HEK293 (cell line): ENCODE results near the gene NPDC1.

Experiments
- CTCF ChIA-PET: fragments of 350-600 bp; formaldehyde crosslinking; extraction: SDS; loops from one replicate; lab custom pipeline; 2021; ENCODE audit warnings: antibody characterized with exemption; lab: Yijun Ruan, JAX
- POLR2A ChIA-PET: fragments of 300-600 bp; formaldehyde crosslinking; extraction: SDS; loops from one replicate; lab custom pipeline; 2020; ENCODE audit warnings: antibody characterized with exemption, inconsistent platforms; lab: Yijun Ruan, JAX
- H3K27ac ChIP-seq: fragments of 200-500 bp; sonication (Bioruptor generic); 2 replicates; pipeline ENCODE4 v1.5.1; 2014; ENCODE audit warnings: low read depth, low read length, control low read depth, inconsistent platforms; ENCODE audit errors: extremely low read depth
- H3K36me3 ChIP-seq, 2 experiments: fragments of 200-500 bp in 1 of 2; sonication (Bioruptor generic) in 1 of 2; 1 replicate in 1 of 2; 2 replicates in 1 of 2; pipeline ENCODE4 v1.5.1; 2014 to 2017; ENCODE audit warnings: inconsistent platforms in 2 of 2, low read length in 2 of 2; ENCODE audit not compliant: control insufficient read depth in 2 of 2, insufficient read depth in 1 of 2
- H3K4me1 ChIP-seq: fragments of 200-500 bp; sonication (Bioruptor generic); 2 replicates; pipeline ENCODE4 v1.5.1; 2014; ENCODE audit warnings: mild to moderate bottlenecking, low read length, inconsistent platforms; ENCODE audit not compliant: control insufficient read depth, insufficient read depth
- H3K4me3 ChIP-seq: 2 replicates; pipeline ENCODE4 v1.5.1; 2011; ENCODE audit warnings: low read depth, mild to moderate bottlenecking, control low read depth, low read length, moderate library complexity
- H3K9me3 ChIP-seq: fragments of 200-500 bp; sonication (Bioruptor generic); 2 replicates; pipeline ENCODE4 v1.5.1; 2014; ENCODE audit warnings: low read depth, low read length, inconsistent platforms; ENCODE audit not compliant: control insufficient read depth, insufficient read depth
- PRDM2 ChIP-seq: fragments of 450-650 bp; formaldehyde crosslinking; IDR thresholded peaks from 2 replicates; pipeline ENCODE4 v1.5.1; 2016; ENCODE audit warnings: missing biosample characterization, missing genetic modification characterization, borderline replicate concordance
- SCRT1 ChIP-seq: fragments of 450-650 bp; formaldehyde crosslinking; IDR thresholded peaks from 2 replicates; pipeline ENCODE4 v1.5.1; 2016; ENCODE audit warnings: missing biosample characterization, missing genetic modification characterization, borderline replicate concordance
- ZBTB44 ChIP-seq: fragments of 450-650 bp; IDR thresholded peaks from 2 replicates; pipeline ENCODE4 v1.5.1; 2018; ENCODE audit warnings: missing biosample characterization, mild to moderate bottlenecking, missing genetic modification characterization
- ZFP37 ChIP-seq: fragments of 450-650 bp; formaldehyde crosslinking; IDR thresholded peaks from 2 replicates; pipeline ENCODE4 v1.5.1; 2016; ENCODE audit warnings: missing biosample characterization, missing genetic modification characterization
- ZNF391 ChIP-seq: fragments of 450-650 bp; formaldehyde crosslinking; IDR thresholded peaks from 2 replicates; pipeline ENCODE4 v1.5.1; 2016; ENCODE audit warnings: low read depth, missing biosample characterization, missing genetic modification characterization, borderline replicate concordance
- TF ChIP-seq, protein P1 (sequence below): fragments of 450-650 bp; formaldehyde crosslinking; IDR thresholded peaks from 2 replicates; pipeline ENCODE4 v1.5.1; 2016; ENCODE audit warnings: missing biosample characterization, missing genetic modification characterization
- TF ChIP-seq, protein P2 (sequence below): fragments of 450-650 bp; formaldehyde crosslinking; IDR thresholded peaks from 2 replicates; pipeline ENCODE4 v1.5.1; 2016; ENCODE audit warnings: missing biosample characterization, missing genetic modification characterization
- TF ChIP-seq, protein P3 (sequence below): fragments of 450-650 bp; formaldehyde crosslinking; IDR thresholded peaks from 2 replicates; pipeline ENCODE4 v1.5.1; 2016; ENCODE audit warnings: missing biosample characterization, missing genetic modification characterization
- TF ChIP-seq, protein P4 (sequence below): fragments of 450-650 bp; formaldehyde crosslinking; IDR thresholded peaks from 2 replicates; pipeline ENCODE4 v1.5.1; 2016; ENCODE audit warnings: missing biosample characterization, missing genetic modification characterization

The NPDC1 gene

DNA sequence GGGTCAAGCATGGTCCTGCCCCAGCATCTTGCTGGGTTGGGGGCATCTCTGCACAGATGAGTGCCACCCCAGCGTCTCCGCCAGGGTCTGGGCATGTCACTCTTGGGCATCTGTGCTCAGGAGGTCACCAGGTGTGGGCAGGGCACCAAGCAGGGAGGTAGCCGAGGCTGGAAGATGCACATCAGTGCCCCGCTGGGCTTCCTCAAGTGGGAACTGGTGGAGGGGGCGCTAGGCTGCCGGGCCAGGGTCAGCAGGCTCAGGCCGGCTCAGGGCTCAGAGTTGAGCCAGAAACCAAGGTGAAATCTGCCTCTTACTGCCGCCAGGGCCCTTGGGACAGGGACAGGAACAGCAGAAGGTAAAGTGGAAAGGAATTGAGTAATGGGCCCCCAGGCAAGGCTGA lies 10.0 kb downstream of the NPDC1 start (continued):
- TF ChIP-seq, protein P1, sequence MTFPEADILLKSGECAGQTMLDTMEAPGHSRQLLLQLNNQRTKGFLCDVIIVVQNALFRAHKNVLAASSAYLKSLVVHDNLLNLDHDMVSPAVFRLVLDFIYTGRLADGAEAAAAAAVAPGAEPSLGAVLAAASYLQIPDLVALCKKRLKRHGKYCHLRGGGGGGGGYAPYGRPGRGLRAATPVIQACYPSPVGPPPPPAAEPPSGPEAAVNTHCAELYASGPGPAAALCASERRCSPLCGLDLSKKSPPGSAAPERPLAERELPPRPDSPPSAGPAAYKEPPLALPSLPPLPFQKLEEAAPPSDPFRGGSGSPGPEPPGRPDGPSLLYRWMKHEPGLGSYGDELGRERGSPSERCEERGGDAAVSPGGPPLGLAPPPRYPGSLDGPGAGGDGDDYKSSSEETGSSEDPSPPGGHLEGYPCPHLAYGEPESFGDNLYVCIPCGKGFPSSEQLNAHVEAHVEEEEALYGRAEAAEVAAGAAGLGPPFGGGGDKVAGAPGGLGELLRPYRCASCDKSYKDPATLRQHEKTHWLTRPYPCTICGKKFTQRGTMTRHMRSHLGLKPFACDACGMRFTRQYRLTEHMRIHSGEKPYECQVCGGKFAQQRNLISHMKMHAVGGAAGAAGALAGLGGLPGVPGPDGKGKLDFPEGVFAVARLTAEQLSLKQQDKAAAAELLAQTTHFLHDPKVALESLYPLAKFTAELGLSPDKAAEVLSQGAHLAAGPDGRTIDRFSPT (tag by site-specific recombination): peak; percentile 33; the same call in 1 of the 2 replicates

GRCh38 chr9:137035507-137035834 lies 10.5 kb downstream of the NPDC1 start:
- ChIA-PET POLR2A (interaction anchor here (0.7 to 2.0 kb wide), 19 partner anchors 9 to 308 kb away, joined by 3 to 16 read pairs (median 4); partner anchors contain the start of genes CLIC3, NPDC1, PAXX and RNF208), CTCF (interaction anchor here (0.6 to 5.3 kb wide), 58 partner anchors 8 to 517 kb away, joined by 3 to 119 read pairs (median 4); partner anchors contain the start of genes AJM1, C8G, CLIC3 and FBXW5)
- Histone ChIP-seq H3K36me3 (peaks cover 0 to 24% of the 10 kb centered on the region in 2 experiments; a peak in 1 of 3 replicates), H3K9me3 (no peaks in the 10 kb centered on the region), H3K4me3 (no peak overlapping the region), H3K27ac (no peak overlapping the region), H3K4me1 (no peaks in the 10 kb centered on the region)
- no peak for TF ChIP-seq ZBTB44 (tag by site-specific recombination)
- TF ChIP-seq, protein P2, sequence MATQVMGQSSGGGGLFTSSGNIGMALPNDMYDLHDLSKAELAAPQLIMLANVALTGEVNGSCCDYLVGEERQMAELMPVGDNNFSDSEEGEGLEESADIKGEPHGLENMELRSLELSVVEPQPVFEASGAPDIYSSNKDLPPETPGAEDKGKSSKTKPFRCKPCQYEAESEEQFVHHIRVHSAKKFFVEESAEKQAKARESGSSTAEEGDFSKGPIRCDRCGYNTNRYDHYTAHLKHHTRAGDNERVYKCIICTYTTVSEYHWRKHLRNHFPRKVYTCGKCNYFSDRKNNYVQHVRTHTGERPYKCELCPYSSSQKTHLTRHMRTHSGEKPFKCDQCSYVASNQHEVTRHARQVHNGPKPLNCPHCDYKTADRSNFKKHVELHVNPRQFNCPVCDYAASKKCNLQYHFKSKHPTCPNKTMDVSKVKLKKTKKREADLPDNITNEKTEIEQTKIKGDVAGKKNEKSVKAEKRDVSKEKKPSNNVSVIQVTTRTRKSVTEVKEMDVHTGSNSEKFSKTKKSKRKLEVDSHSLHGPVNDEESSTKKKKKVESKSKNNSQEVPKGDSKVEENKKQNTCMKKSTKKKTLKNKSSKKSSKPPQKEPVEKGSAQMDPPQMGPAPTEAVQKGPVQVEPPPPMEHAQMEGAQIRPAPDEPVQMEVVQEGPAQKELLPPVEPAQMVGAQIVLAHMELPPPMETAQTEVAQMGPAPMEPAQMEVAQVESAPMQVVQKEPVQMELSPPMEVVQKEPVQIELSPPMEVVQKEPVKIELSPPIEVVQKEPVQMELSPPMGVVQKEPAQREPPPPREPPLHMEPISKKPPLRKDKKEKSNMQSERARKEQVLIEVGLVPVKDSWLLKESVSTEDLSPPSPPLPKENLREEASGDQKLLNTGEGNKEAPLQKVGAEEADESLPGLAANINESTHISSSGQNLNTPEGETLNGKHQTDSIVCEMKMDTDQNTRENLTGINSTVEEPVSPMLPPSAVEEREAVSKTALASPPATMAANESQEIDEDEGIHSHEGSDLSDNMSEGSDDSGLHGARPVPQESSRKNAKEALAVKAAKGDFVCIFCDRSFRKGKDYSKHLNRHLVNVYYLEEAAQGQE (tag by site-specific recombination): no peak
- 0 out of 2 replicates have a peak, but pooled peaks have one; percentile 33 for TF ChIP-seq PRDM2
- TF ChIP-seq, protein P3, sequence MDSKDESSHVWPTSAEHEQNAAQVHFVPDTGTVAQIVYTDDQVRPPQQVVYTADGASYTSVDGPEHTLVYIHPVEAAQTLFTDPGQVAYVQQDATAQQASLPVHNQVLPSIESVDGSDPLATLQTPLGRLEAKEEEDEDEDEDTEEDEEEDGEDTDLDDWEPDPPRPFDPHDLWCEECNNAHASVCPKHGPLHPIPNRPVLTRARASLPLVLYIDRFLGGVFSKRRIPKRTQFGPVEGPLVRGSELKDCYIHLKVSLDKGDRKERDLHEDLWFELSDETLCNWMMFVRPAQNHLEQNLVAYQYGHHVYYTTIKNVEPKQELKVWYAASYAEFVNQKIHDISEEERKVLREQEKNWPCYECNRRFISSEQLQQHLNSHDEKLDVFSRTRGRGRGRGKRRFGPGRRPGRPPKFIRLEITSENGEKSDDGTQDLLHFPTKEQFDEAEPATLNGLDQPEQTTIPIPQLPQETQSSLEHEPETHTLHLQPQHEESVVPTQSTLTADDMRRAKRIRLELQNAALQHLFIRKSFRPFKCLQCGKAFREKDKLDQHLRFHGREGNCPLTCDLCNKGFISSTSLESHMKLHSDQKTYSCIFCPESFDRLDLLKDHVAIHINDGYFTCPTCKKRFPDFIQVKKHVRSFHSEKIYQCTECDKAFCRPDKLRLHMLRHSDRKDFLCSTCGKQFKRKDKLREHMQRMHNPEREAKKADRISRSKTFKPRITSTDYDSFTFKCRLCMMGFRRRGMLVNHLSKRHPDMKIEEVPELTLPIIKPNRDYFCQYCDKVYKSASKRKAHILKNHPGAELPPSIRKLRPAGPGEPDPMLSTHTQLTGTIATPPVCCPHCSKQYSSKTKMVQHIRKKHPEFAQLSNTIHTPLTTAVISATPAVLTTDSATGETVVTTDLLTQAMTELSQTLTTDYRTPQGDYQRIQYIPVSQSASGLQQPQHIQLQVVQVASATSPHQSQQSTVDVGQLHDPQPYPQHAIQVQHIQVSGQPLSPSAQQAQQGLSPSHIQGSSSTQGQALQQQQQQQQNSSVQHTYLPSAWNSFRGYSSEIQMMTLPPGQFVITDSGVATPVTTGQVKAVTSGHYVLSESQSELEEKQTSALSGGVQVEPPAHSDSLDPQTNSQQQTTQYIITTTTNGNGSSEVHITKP: peak; percentile 3; the same call in 1 of the 2 replicates
- TF ChIP-seq SCRT1: peak; percentile 98
- no peak for TF ChIP-seq ZFP37
- TF ChIP-seq, protein P4, sequence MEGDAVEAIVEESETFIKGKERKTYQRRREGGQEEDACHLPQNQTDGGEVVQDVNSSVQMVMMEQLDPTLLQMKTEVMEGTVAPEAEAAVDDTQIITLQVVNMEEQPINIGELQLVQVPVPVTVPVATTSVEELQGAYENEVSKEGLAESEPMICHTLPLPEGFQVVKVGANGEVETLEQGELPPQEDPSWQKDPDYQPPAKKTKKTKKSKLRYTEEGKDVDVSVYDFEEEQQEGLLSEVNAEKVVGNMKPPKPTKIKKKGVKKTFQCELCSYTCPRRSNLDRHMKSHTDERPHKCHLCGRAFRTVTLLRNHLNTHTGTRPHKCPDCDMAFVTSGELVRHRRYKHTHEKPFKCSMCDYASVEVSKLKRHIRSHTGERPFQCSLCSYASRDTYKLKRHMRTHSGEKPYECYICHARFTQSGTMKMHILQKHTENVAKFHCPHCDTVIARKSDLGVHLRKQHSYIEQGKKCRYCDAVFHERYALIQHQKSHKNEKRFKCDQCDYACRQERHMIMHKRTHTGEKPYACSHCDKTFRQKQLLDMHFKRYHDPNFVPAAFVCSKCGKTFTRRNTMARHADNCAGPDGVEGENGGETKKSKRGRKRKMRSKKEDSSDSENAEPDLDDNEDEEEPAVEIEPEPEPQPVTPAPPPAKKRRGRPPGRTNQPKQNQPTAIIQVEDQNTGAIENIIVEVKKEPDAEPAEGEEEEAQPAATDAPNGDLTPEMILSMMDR: peak; percentile 57; the same call in 1 of the 2 replicates
- peak; percentile 4; the same call in 1 of the 2 replicates for TF ChIP-seq ZNF391 (tag by site-specific recombination)
